ENCODE results near the gene LEP. TPM values are rescaled to one million over a fixed set of nuclear protein-coding genes. Genes with fewer than 3 reads are reported as not detected.

LEP gene
- total RNA-seq, 4 donors from 2014 or later: 206 to 1,039 (median 584) TPM

DNA sequence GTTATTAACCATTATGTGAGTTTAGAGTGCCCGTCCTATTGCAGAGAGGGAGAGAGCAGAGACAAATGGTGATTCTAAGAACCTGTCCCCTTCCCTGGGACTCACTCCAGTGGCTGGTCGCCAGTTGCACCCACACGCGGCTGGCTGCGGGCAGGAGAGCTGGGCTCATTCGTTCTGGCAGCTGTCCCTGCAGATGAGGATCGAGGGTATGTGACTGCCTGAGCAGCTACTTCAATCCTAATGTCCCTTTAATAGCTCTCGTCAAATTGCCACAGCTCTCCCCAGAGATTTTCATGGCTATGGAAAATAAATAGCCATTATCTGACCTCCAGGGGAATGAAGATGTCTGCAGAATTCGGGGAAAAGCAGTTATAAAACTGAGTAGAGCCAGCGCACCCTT is 61.1 kb downstream of the LEP start:
- TF ChIP-seq, protein P1, sequence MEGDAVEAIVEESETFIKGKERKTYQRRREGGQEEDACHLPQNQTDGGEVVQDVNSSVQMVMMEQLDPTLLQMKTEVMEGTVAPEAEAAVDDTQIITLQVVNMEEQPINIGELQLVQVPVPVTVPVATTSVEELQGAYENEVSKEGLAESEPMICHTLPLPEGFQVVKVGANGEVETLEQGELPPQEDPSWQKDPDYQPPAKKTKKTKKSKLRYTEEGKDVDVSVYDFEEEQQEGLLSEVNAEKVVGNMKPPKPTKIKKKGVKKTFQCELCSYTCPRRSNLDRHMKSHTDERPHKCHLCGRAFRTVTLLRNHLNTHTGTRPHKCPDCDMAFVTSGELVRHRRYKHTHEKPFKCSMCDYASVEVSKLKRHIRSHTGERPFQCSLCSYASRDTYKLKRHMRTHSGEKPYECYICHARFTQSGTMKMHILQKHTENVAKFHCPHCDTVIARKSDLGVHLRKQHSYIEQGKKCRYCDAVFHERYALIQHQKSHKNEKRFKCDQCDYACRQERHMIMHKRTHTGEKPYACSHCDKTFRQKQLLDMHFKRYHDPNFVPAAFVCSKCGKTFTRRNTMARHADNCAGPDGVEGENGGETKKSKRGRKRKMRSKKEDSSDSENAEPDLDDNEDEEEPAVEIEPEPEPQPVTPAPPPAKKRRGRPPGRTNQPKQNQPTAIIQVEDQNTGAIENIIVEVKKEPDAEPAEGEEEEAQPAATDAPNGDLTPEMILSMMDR (IDR thresholded peaks at IDR 0.05; ENCODE audit: low read depth): no peak

DNA sequence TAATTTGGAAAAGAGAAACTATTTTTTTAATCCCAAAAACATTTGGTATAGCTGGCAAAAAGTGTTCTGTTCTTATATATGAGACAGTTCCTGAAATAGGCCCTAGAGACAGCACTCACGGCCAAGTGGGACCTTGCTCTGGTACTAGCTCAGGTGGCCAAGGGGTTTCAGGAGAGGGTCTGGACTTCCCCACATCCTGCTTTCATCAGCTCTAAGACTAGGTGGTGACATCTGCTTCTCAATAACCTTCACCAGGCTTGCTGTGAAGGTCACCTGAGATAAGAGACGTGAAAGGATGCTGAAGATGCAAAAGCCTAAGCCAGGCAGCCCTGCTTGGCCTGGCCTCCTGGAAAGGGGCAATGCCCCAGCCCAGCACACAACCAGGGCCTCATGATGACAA is 62.1 kb downstream of the LEP start:
- TF ChIP-seq, protein P1 (IDR thresholded peaks at IDR 0.05; ENCODE audit: low read depth): no peak

DNA sequence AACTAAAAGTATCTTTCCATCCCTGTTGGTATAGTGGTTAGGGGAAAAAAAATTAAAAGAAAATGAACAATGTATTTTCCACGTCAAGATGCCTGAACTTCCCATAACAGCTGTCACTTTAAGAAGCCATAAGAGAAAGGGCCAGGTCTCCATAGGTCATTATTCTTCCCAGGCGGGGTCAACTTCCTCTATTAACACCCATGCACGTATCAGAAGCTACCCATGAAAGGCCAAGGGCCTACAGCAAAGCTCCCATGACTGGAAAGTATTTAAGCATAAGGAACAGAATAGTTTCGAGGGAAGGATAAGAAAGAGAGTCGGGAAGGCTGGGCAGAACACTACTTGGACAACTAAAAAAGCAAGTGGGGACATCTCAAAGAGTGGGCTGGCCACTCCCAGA is 62.6 kb downstream of the LEP start:
- TF ChIP-seq, protein P1 (IDR thresholded peaks at IDR 0.05; ENCODE audit: low read depth): no peak

DNA sequence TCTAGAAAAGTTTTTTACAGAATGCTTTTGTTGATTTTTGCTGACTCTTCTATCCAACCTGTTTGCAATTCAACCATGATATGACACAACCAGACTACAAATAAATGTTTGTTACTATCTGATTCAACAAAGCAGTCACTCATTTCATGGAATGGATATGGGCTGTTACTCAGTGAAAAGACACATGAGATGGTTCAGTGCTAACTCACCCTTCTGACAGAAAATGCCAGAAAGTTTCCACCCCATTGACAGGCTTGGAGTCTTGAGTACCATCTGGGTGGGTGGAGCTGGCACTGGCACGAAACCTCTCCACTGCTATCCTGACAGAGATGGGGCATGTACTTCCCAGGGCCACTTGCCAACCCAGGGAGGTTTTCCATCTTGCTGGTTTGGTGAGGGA is 63.1 kb downstream of the LEP start:
- TF ChIP-seq, protein P1 (IDR thresholded peaks at IDR 0.05; ENCODE audit: low read depth): no peak

DNA sequence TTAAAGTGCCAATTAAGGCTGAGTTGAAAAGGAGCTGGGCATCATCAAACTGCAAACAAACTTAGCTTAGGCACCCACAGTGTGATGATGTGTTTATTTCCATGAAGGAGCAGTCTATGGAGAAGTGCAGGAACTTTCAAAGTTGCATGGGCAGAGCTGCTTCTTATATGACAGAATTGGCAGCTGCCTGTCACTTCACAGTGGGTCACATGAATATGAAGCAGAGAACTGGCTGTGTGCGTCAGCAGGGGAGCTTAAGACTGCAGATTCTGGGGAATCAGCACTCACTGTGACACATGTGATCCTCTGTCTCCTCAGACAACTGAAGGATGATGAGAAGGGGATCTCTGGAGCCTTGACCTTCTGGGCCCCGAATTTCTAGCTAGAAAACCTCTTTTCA is 66.0 kb downstream of the LEP start:
- TF ChIP-seq, protein P1 (IDR thresholded peaks at IDR 0.05; ENCODE audit: low read depth): no peak

Small RNA genes lying within 50 kb of the gene (small RNA-seq; reads per million reads assigned to genes)
- not detected for gene MIR129-1

Other genes with a start within 250 kb of the LEP start
- 1 to 10 TPM; 1.0 to 2.4 (median 1.8) TPM for gene LRRC4, start 209.8 kb upstream of the LEP start, total RNA-seq
- gene RBM28, start 102.6 kb downstream of the LEP start, total RNA-seq: 10 to 100 TPM; 27.5 to 70.8 (median 44.6) TPM
- gene PRRT4, start 120.4 kb downstream of the LEP start, total RNA-seq: 10 to 100 TPM in 1 of 4 donors, 1 to 10 TPM in 2, under 1 TPM in 1; 0.65 to 24.7 (median 2.9) TPM
- 10 to 100 TPM; 67.6 to 94.2 (median 71.7) TPM for gene IMPDH1, start 168.7 kb downstream of the LEP start, total RNA-seq
- 100 to 1,000 TPM in 1 of 4 donors, 10 to 100 TPM in 3; 20.7 to 116 (median 74.1) TPM for gene HILPDA, start 214.6 kb downstream of the LEP start, total RNA-seq
- 10 to 100 TPM; 19.8 to 26.2 (median 22.0) TPM for gene METTL2B, start 235.5 kb downstream of the LEP start, total RNA-seq